HUES64 (cell line): ENCODE measurements around the gene GZMM.

Experiments used
- H3K27ac ChIP-seq: 2 replicates; pipeline ENCODE4 v1.7.0; 2013; ENCODE audit warnings: low read depth, low read length, inconsistent platforms
- H3K27me3 ChIP-seq: 2 replicates; pipeline ENCODE4 v1.6.1; 2013; ENCODE audit warnings: mild to moderate bottlenecking, low read length; ENCODE audit not compliant: insufficient read depth
- H3K36me3 ChIP-seq: 2 replicates; pipeline ENCODE4 v1.6.1; 2013; ENCODE audit warnings: mild to moderate bottlenecking, low read length; ENCODE audit not compliant: insufficient read depth
- H3K4me1 ChIP-seq: 2 replicates; pipeline ENCODE4 v1.6.1; 2013; ENCODE audit warnings: mild to moderate bottlenecking, low read length, moderate library complexity; ENCODE audit not compliant: insufficient read depth
- H3K4me3 ChIP-seq: 2 replicates; pipeline ENCODE4 v1.5.1; 2013; ENCODE audit warnings: mild to moderate bottlenecking, low read length, moderate library complexity
- H3K9ac ChIP-seq: 2 replicates; pipeline ENCODE4 v1.6.1; 2013; ENCODE audit warnings: mild to moderate bottlenecking, low read depth, low read length
- H3K9me3 ChIP-seq: 2 replicates; pipeline ENCODE4 v1.6.1; 2013; ENCODE audit warnings: low read depth, low read length; ENCODE audit not compliant: insufficient read depth
- WGBS: fragments of 150-250, 120-280 bp; methylation state at CpG from one replicate; pipeline ENCODE4 v1.1.7; 2013; ENCODE audit warnings: missing lambda C conversion rate; 5-methylcytosine and 5-hydroxymethylcytosine counted together

GZMM gene

GRCh38 chr19:530134-531008 lies 13.5 kb upstream of the GZMM start:
- 73% methylated on average over 38 of the region's 38 CpGs for WGBS
- H3K9ac ChIP-seq, result peak overlapping the region; percentile 86

DNA sequence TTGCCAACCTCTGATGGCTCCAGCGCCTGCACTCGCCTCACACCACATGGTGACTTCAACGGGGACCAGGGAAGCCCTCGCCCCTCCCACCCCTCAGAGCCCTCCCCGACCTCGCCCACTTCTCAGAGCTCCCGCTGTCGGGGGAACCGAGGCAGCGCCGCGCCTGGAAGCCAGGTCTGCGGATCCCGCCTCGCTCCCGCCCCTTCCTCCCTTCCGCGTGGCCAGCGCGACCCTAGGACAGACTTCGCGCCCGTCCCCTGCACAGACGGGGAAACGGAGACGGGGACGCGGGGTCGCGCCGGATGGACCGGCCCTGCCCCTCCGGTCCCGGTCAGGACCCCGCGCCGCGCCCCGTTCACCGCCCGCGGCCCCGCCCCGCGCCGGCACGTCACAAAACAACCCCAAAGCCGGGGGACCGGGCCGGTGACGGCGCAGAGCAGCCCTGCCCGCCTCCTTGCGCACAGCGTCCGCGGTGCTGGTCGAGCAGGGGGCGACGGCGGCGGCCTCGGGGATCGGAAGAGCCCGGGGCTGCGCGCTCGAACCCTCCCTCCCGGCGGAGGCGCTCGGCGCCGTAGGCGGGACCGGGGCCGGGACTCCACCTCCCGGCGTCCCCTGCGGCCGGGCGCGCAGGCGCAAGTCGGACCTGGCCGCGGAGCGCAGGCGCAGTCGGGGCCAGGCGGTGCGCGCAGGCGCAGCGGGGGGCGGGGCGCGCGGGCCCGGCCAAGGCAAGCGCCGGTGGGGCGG lies 12.7 kb upstream of the GZMM start:
- Histone ChIP-seq H3K27ac (peak overlapping the region; percentile 92), H3K4me1 (peaks cover under 1% of the 10 kb centered on the region; the same call in 1 of the 2 replicates), H3K36me3 (peaks cover 14% of the 10 kb centered on the region), H3K9ac (peak overlapping the region; percentile 94), H3K9me3 (no peaks in the 10 kb centered on the region), H3K4me3 (peak overlapping the region; percentile 98), H3K27me3 (peaks cover 2% of the 10 kb centered on the region; the same call in 1 of the 2 replicates)
- WGBS, result under 1% methylated on average over 103 of the region's 103 CpGs

More at GRCh38 chr19:530134-531008, 13.5 kb upstream of the GZMM start:
- no peaks in the 10 kb centered on the region for H3K9me3 ChIP-seq
- peaks cover 5% of the 10 kb centered on the region; the same call in 1 of the 2 replicates for H3K27me3 ChIP-seq
- H3K4me3 ChIP-seq, result peak overlapping the region; percentile 98
- peaks cover 6% of the 10 kb centered on the region; the same call in 1 of the 2 replicates for H3K36me3 ChIP-seq
- peak overlapping the region; percentile 92 for H3K27ac ChIP-seq
- H3K4me1 ChIP-seq, result peaks cover 4% of the 10 kb centered on the region; the same call in 1 of the 2 replicates

GRCh38 chr19:531753-532560 lies 11.9 kb upstream of the GZMM start, which contains the start of gene CDC34:
Gene CDC34 (plus strand): TSS chr19:531760. CDS start chr19:531932, 172 bp downstream.
- WGBS, result under 1% methylated on average over 84 of the region's 84 CpGs
- Histone ChIP-seq H3K36me3 (peaks cover 22% of the 10 kb centered on the region), H3K27me3 (no peaks in the 10 kb centered on the region), H3K4me3 (peak within 1 kb of the TSS; percentile 98), H3K27ac (peak within 1 kb of the TSS; percentile 92), H3K9me3 (no peaks in the 10 kb centered on the region), H3K9ac (peak within 1 kb of the TSS; percentile 94), H3K4me1 (no peaks in the 10 kb centered on the region; the same call in 1 of the 2 replicates)

GRCh38 chr19:532561-533363 lies 11.1 kb upstream of the GZMM start:
- H3K27ac ChIP-seq, result peak overlapping the region; percentile 34

GRCh38 chr19:533364-534058 lies 10.3 kb upstream of the GZMM start:
- Histone ChIP-seq H3K27ac (peak overlapping the region; percentile 15; the same call in 1 of the 2 replicates), H3K36me3 (peaks cover 34% of the 10 kb centered on the region), H3K27me3 (no peaks in the 10 kb centered on the region), H3K4me3 (peak overlapping the region; percentile 98), H3K4me1 (no peaks in the 10 kb centered on the region; the same call in 1 of the 2 replicates), H3K9ac (peak overlapping the region; percentile 94), H3K9me3 (no peaks in the 10 kb centered on the region)
- 78% methylated on average over 25 of the region's 25 CpGs for WGBS

More at GRCh38 chr19:532561-533363, 11.1 kb upstream of the GZMM start:
- Histone ChIP-seq H3K9ac (peak overlapping the region; percentile 94), H3K4me3 (peak overlapping the region; percentile 98), H3K9me3 (no peaks in the 10 kb centered on the region), H3K27me3 (no peaks in the 10 kb centered on the region), H3K36me3 (peaks cover 27% of the 10 kb centered on the region), H3K4me1 (no peaks in the 10 kb centered on the region; the same call in 1 of the 2 replicates)
- 6% methylated on average over 47 of the region's 47 CpGs for WGBS

DNA sequence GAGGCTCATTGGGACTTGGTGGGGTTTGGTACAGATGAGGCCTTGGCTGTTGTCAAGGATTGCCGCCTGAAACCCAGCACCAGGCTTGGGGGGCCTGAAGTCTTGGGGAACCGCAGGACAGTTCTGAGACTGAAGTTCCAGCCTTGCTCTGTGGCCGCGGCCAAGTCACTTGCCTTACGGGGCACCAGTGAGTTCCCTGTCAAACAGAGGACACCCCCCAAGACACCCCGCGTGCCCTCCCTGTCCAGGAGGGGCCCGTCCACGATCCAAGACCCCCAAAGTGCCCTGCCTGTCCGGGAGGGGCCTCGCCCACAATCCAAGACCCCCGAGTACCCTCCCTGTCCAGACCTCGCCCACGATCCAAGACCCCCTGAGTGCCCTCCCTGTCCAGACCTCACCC lies 9.8 kb upstream of the GZMM start:
- WGBS, result 93% methylated on average over 14 of the region's 14 CpGs
- H3K27me3 ChIP-seq, result no peaks in the 10 kb centered on the region
- H3K4me3 ChIP-seq, result no peak overlapping the region
- H3K4me1 ChIP-seq, result no peaks in the 10 kb centered on the region; the same call in 1 of the 2 replicates
- H3K27ac ChIP-seq, result no peak overlapping the region
- no peak overlapping the region; the same call in 1 of the 2 replicates for H3K9ac ChIP-seq
- no peaks in the 10 kb centered on the region for H3K9me3 ChIP-seq
- peaks cover 40% of the 10 kb centered on the region for H3K36me3 ChIP-seq

- Histone ChIP-seq H3K36me3 (peaks cover 47% of the 10 kb centered on the region), H3K4me1 (no peaks in the 10 kb centered on the region; the same call in 1 of the 2 replicates), H3K4me3 (no peak overlapping the region), H3K27ac (no peak overlapping the region), H3K9me3 (no peaks in the 10 kb centered on the region), H3K27me3 (no peaks in the 10 kb centered on the region), H3K9ac (no peak overlapping the region)
- 85% methylated on average over 16 of the region's 16 CpGs for WGBS
Measured at GRCh38 chr19:535017-535835, 8.6 kb upstream of the GZMM start.

GRCh38 chr19:536031-536880 lies 7.6 kb upstream of the GZMM start:
- Histone ChIP-seq H3K27me3 (no peaks in the 10 kb centered on the region), H3K36me3 (peaks cover 52% of the 10 kb centered on the region), H3K9ac (no peak overlapping the region), H3K27ac (no peak overlapping the region), H3K4me1 (no peaks in the 10 kb centered on the region; the same call in 1 of the 2 replicates), H3K4me3 (no peak overlapping the region), H3K9me3 (no peaks in the 10 kb centered on the region)
- WGBS, result 94% methylated on average over 55 of the region's 55 CpGs
